ENCODE data around the gene CARD14.

Gene CARD14

GRCh38 chr17:80169784-80170500, at the start of gene CARD14:
Gene CARD14 (plus strand): TSS chr17:80170030. CDS start chr17:80181439, 11,409 bp downstream.
- DNase-seq (ENCODE audit: low read depth, low spot score): no peak

DNA sequence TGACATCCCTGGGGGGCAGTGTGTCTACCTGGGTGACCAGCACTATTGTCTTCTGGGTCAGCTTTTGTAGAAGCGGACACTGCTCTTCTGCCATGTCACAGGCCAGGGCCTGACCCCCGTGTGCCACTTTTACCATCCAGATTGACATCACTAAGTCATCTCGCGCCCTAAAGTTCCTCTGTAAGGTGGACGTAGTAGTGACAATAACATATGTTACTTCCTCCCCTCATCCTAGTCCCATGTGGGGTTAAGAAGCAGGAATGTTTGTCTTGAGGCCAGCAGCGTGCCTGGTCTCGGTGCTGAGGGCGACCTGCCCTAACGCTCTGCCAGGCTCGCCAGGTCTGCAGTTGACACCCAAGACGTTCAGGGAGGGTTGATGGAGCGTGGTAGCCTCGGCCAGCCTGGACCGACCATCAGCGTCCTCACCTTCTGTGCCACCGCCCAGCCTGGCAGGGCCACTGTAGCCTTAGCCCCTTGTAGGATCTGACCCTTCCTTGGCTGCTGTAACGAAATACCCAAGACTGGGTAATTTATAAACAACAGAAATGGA, 47.7 kb upstream of the CARD14 start:
- no peak for DNase-seq (ENCODE audit: low read depth, low spot score)

- DNase-seq (ENCODE audit: low read depth, low spot score): no peak
Measured at GRCh38 chr17:80122926-80123505, 46.8 kb upstream of the CARD14 start.

DNA sequence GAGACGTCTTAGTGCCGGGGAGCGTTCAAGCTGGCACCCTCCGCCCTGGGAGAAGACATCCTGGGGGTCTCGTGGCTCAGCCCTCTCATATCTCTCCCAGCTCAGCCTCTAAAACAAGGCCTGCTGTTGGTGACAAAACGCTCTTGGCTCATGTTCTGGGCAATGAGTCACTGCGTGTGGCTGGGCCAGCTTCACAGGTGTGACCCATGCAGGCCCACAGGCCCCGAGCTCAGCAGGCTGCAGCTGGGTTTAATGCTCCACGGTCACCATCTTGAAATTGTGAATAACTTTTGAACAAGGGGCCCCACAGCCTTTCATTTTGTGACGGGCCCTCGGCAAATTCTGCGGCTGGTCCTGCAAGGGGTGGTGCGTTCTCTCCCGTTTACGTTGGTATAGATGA, 46.0 kb upstream of the CARD14 start:
- peak; percentile 71 for DNase-seq (ENCODE audit: low read depth, low spot score)

DNA sequence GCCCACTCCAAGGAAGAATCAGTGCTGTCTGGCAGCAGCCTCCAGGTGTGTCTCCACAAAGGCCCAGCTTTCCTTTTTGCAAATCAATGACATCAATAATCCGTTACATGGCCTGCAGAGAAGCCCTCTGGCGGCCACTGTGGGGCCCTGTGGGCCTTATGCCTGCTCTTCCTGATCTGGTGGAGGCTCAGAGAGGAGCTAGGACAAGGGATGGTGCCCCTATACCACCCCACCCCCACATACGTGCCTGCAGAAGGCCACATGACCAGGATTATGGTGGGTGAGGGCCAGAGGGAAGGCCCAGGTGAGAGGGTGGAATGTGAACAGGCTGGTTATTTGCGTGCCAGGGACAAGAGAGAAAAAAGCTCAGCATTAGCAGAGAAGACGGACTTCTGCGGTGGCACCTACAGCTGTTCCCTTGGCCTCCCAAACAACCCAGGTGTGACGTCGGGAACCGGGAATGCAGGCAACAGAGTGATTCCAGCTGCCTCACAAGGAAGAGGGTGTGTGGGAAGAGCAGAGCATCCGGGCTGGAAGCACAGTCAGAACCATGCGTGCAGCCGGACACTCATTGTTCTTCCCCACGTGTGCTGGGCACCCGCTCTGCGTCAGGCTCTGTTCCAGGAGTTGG, 45.4 kb upstream of the CARD14 start:
- peak; percentile 35 for DNase-seq (ENCODE audit: low read depth, low spot score)

DNA sequence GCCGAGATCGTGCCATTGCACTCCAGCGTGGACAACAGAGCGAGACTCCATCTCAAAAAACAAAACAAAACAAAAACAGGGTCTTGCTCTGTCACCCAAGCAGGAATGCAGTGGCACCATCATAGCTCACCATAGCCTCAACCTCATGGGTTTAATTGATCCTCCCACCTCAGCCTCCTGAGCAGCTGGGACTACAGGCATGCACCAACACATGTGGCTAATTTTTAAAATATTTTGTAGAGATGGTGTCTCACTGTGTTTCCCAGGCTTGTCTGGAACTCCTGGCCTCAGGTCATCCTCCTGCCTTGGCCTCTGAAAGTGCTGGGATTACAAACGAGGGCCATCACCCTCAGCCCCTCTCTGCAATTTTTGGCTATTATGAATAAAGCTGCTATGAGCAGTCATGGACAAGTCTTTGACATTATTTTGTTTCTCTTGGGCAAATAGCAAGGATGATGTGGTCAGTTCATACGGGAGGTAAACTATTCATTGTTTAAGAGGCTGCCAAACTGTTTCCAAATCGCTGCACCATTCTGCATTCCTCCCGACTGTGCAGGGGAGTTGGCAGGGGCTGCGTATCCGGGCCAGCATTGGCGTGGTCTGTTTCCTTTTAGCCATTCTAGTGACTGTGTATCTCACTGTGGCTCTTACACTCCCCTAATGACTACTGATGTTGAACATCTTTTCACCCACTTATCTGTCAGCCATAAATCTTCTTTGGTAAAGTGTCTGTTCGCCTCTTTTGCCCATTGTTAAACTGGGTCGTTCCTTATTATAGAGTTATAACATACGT, 44.0 kb upstream of the CARD14 start:
- DNase-seq (ENCODE audit: low read depth, low spot score): peak; percentile 91

- DNase-seq (ENCODE audit: low read depth, low spot score): no peak
Measured at GRCh38 chr17:80126449-80126715, 43.4 kb upstream of the CARD14 start.

DNA sequence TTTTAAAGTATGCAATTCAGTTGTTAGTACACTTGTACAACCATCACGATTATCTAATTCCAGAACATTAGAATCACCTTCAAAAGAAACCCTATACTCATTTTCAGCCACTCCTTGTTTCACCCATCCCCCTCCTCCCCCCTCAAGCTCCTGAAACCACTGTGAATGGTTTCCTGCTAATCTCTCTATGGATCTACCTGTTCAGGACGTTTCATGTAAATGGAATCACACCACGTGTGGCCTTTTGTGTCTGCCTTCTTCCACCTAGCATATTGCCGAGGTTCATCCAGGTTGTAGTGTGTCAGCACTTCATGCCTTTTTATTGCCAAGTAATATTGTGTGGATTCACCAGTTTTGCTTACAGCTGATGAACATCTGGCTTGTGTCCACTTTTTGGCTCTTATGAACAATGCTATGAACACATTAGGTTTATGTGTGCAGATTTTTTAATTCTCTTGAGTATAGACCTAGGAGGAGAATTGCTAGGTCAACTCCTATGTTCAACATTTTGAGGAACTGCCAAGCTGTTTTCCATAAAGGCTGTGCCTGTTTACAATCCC, 40.7 kb upstream of the CARD14 start:
- DNase-seq (ENCODE audit: low read depth, low spot score): no peak

- no peak for DNase-seq (ENCODE audit: low read depth, low spot score)
Measured at GRCh38 chr17:80130992-80131391, 38.8 kb upstream of the CARD14 start.

GRCh38 chr17:80132906-80133625, 36.8 kb upstream of the CARD14 start:
- no peak for DNase-seq (ENCODE audit: low read depth, low spot score)

DNA sequence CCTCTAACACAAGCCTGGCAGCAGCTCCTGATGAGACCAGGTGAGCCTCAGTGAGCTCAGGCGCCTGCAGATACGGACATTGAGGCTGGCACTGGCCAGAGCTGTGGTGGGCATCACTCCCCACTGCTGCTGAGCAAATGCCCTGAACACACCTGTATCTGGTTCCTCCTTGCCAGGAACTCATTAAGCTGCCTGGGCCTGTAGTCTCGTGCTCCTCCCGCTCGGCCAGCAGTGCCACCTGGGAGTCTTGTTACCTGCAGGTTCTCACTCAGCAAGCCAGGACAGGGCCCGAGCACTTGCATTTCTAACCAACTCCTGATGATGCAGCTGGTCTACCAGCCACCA, 36.2 kb upstream of the CARD14 start:
- no peak for DNase-seq (ENCODE audit: low read depth, low spot score)

- DNase-seq (ENCODE audit: low read depth, low spot score): no peak
Measured at GRCh38 chr17:80137131-80137530, 32.7 kb upstream of the CARD14 start.

DNA sequence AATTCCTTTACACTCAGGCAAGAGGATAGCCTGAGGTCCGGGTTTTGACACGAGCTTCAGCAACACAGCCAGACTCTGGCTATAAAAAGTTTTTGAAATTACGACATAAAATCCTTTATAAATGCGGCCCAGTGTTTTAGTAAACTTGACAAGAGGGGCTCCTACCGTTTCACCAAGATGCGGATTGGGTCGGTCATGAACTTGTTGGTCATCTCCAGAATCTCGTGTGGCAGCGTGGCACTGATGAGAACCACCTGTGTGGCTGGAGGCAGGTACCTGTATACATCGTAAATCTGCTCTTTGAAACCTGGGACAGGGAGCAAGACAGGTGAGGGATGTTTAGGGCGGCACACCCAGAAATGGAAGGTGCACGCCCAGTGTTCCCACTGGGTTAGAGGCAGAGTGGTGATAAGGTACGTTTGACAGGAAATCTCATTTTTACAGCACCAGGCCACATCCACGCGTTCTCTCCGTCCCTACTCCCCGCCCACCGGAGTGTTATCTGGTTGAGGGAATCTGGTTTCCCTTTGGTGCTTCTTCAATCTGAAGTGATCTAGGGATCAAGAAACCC, 30.9 kb upstream of the CARD14 start:
- no peak for DNase-seq (ENCODE audit: low read depth, low spot score)

DNA sequence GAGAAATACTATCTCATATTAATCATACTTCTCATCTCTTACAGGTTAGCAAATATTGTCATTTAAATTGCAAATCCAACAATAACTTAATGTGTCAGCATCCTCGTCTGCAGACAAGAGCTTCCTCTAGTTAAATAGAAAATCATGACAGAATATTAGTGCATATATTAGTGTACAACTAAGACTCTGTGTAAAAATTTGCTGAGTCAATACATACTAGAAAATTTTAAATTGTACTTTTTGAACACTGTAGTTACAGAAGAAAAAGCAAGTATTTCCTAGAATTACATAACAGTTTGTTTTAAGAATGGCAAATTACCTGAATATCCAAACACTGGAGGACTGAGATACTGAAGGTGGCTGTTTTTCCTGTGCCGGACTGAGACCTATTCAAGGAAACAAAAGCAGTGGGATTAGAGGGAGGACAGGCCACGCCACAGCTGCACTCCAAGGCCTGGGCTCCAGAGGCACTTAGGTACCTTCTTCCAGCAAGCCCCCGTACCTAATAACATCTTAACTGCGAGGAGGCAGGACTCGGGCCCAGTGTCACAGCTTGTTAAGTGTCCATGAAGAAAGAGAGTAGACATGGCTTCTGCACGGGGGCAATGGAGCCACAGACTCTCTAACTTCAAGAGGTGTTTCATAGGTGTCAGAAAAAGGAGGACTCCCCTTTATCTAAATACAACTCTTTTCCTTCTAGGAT, 28.2 kb upstream of the CARD14 start:
- DNase-seq (ENCODE audit: low read depth, low spot score): no peak

DNA sequence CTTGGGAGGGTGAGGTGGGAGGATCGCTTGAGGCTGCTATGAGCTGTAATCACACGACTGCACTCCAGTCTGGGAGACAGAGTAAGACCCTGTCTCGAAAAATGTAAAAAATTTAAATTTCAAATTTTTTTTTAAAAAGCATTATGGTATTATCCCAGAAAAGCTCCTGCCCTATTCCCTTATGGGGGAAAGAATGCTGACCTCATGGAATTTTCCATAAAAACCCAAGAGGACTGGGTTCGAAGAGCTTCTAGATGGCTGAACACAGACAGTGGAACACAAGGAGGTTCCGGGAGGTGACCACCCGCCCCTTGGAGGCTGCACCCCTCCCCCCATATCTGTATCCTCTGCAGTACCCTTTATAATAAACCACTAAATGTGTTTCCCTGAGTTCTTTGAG, 26.9 kb upstream of the CARD14 start:
- DNase-seq (ENCODE audit: low read depth, low spot score): no peak

DNA sequence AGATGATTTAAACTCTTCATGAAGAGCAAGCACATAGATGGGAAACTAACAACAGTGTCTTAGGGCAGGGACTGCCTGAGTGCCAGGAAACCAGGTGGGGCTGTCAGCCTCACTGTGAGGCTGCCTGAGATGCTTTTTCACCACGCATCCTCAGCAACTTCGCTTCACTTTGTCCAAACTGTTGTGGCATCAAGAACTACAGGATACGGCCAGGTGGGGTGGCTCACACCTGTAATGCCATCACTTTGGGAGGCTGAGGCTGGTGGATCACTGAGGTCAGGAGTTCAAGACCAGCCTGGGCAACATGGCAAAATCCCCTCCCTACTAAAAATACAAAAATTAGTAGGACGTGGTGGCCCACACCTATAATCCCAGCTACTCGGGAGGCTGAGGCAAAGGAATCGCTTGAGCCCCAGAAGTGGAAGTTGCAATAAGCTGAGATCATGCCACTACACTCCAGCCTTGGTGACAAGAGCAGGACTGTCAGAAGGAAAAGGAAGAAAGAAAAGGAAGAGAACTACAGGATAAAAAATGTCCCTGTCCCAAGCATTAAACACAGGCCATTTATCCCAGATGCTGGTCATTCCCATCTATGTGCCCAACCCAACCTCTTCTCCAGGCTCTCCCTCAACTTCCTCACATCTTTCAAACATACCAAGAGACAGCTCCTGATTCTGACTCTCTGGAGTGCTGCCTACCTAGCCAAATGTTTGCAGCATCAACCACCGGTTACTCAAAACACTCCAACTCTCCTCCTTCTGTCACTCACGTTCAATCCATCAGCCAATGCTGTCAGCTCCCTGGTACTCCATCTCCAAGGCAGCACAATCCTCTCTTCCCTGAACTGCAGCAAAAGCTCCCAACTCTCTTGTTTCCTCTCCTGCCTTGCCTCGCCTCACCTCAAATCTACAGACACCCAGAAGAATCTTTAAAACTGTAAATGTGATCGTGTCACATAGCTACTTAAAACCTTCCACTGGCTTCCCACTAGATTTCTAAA, 24.5 kb upstream of the CARD14 start:
- DNase-seq (ENCODE audit: low read depth, low spot score): no peak

GRCh38 chr17:80146121-80147034, 23.5 kb upstream of the CARD14 start:
- peak; percentile 45 for DNase-seq (ENCODE audit: low read depth, low spot score)

Data from astrocyte of the hippocampus (primary cell).